HepG2 (cell line): ENCODE measurements around the gene PIK3R3. TPM values are rescaled to one million over a fixed set of nuclear protein-coding genes. Genes with fewer than 3 reads are reported as not detected.

ENCODE experiments used
- ARID5B ChIP-seq: IDR thresholded peaks from 2 replicates; pipeline ENCODE4 v1.4.0; 2020; ENCODE audit warnings: mild to moderate bottlenecking, missing genetic modification reagents
- CENPX ChIP-seq: sonication (generic); formaldehyde crosslinking; IDR thresholded peaks from 2 replicates; pipeline ENCODE4 v1.9.0; 2021; ENCODE audit warnings: mild to moderate bottlenecking, missing genetic modification reagents, moderate library complexity
- CHCHD3 ChIP-seq: sonication (generic); formaldehyde crosslinking; IDR thresholded peaks from 2 replicates; pipeline ENCODE4 v1.8.0; 2022; ENCODE audit warnings: mild to moderate bottlenecking, missing genetic modification reagents, moderate library complexity
- MYC ChIP-seq: sonication (generic); formaldehyde crosslinking; IDR thresholded peaks from 2 replicates; pipeline ENCODE4 v1.9.0; 2021; ENCODE audit warnings: missing genetic modification reagents, borderline replicate concordance
- NCOA5 ChIP-seq: sonication (generic); formaldehyde crosslinking; IDR thresholded peaks from 2 replicates; pipeline ENCODE4 v1.4.0; 2020; ENCODE audit warnings: missing genetic modification reagents
- NR2F2 ChIP-seq: IDR thresholded peaks from 2 replicates; pipeline ENCODE4 v1.6.1; 2012; ENCODE audit warnings: low read depth, inconsistent platforms, borderline replicate concordance
- PHF21A ChIP-seq: sonication (generic); formaldehyde crosslinking; IDR thresholded peaks from 2 replicates; pipeline ENCODE4 v1.5.0; 2020; ENCODE audit warnings: mild to moderate bottlenecking, missing genetic modification reagents
- RERE ChIP-seq: IDR thresholded peaks from 2 replicates; pipeline ENCODE4 v1.6.1; 2016; ENCODE audit warnings: low read depth, missing genetic modification reagents, missing compliant biosample characterization
- UBTF ChIP-seq: sonication (generic); formaldehyde crosslinking; IDR thresholded peaks from 2 replicates; pipeline ENCODE4 v1.4.0; 2020; ENCODE audit warnings: mild to moderate bottlenecking, missing genetic modification reagents
- ZNF572 ChIP-seq: sonication (generic); formaldehyde crosslinking; IDR thresholded peaks from 2 replicates; pipeline ENCODE4 v1.5.1; 2020; ENCODE audit warnings: mild to moderate bottlenecking, missing genetic modification reagents
- ZNF784 ChIP-seq: sonication (generic); formaldehyde crosslinking; IDR thresholded peaks from 2 replicates; pipeline ENCODE4 v1.5.1; 2020; ENCODE audit warnings: missing genetic modification reagents, mild to moderate bottlenecking, borderline replicate concordance
- polyA plus RNA-seq, 8 experiments: library from polyadenylated mRNA; depleted of rRNA in 3 of 8; stranded (reverse) in 7 of 8; unstranded in 1 of 8; fragments of >200 nt; fragmentation: Illumina TruSeq in 4 of 8; extraction: Trizol in 4 of 8; gene quantifications; 2 replicates each; pipeline versions ENCODE4 v1.2.1 to v1.2.3, GENCODE V29; 2011 to 2016; ENCODE audit warnings: low read depth in 4 of 8, missing spikeins in 1 of 8, mixed read lengths in 1 of 8; ENCODE audit not compliant: insufficient read depth in 1 of 8
- total RNA-seq, 5 experiments: library from RNA; depleted of rRNA; stranded (reverse); fragments of >200 nt; fragmentation: Illumina TruSeq; extraction: Trizol; gene quantifications; 2 replicates each; pipeline ENCODE4 v1.2.3, GENCODE V29; 2016; ENCODE audit warnings: low read depth in 1 of 5
- TF ChIP-seq, protein P1 (sequence below): sonication (generic); formaldehyde crosslinking; IDR thresholded peaks from 2 replicates; pipeline ENCODE4 v1.5.0; 2020; ENCODE audit warnings: mild to moderate bottlenecking, missing genetic modification reagents

The PIK3R3 gene
- total and polyA plus RNA-seq, 2 of the 13 experiments (the other 11 are each of a cell fraction or from before 2014, with no cell fraction given) = 0.37 to 6.9 TPM

DNA sequence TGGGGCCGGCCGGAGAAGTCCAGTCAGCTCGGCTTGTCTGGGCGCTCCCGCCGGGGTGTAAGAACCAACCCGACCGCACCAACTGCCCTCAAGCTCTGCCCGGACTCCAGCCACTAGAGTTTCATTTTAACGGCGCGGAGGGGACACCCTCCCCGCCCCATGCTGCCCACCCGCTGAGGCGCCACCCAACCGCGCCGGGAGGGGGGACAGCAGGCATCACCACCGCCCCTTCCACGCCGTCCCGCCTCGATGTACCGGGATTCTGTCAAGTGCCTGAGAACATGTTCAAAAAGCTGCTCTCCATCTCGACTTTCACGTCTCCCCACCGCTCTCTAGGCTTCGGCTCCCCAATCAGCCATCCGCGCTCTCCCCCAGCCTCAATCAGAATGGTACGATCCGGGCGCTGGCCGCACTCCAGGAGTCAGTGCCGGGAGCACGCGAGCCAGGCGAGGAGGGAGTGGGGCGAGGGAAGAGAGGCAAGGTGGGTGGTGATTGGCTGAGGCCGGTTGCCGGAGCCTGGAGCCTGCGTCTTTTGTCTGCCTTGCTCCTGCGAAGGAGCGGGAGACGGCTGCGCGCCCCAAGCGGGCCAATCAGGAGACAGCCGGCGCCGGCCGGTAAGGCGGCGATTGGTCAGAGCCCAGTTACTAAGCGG is at the start of gene PIK3R3 (continued):
- TF ChIP-seq MYC = peak; percentile 87
- no peak for TF ChIP-seq NCOA5
- peak; percentile 53; the same call in 1 of the 2 replicates for TF ChIP-seq RERE (CRISPR knock-in tag)
- TF ChIP-seq ARID5B = peak; percentile 82
- peak; percentile 95 for TF ChIP-seq UBTF (CRISPR knock-in tag)
- peak; percentile 67; the same call in 1 of the 2 replicates for TF ChIP-seq CHCHD3 (CRISPR knock-in tag)
- TF ChIP-seq CENPX (CRISPR knock-in tag) = no peak
- 0 out of 2 replicates have a peak, but pooled peaks have one; percentile 90 for TF ChIP-seq ZNF784 (CRISPR knock-in tag)
- TF ChIP-seq NR2F2 = no peak; the same call in 1 of the 2 replicates
- TF ChIP-seq, protein P1, sequence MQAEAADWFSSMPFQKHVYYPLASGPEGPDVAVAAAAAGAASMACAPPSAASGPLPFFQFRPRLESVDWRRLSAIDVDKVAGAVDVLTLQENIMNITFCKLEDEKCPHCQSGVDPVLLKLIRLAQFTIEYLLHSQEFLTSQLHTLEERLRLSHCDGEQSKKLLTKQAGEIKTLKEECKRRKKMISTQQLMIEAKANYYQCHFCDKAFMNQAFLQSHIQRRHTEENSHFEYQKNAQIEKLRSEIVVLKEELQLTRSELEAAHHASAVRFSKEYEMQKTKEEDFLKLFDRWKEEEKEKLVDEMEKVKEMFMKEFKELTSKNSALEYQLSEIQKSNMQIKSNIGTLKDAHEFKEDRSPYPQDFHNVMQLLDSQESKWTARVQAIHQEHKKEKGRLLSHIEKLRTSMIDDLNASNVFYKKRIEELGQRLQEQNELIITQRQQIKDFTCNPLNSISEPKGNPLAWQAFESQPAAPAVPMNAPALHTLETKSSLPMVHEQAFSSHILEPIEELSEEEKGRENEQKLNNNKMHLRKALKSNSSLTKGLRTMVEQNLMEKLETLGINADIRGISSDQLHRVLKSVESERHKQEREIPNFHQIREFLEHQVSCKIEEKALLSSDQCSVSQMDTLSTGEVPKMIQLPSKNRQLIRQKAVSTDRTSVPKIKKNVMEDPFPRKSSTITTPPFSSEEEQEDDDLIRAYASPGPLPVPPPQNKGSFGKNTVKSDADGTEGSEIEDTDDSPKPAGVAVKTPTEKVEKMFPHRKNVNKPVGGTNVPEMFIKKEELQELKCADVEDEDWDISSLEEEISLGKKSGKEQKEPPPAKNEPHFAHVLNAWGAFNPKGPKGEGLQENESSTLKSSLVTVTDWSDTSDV (CRISPR knock-in tag) = peak; percentile 37; the same call in 1 of the 2 replicates
- peak; percentile 97 for TF ChIP-seq PHF21A (CRISPR knock-in tag)
- TF ChIP-seq ZNF572 = peak; percentile 96; the same call in 1 of the 2 replicates
